Nasal cavity respiratory epithelium epithelial cell of viscerocranial mucosa (primary cell): ENCODE measurements around the gene PRDM9. TPM values are rescaled to one million over a fixed set of nuclear protein-coding genes. Genes with fewer than 3 reads are reported as not detected.

ENCODE experiments used
- total RNA-seq: library from RNA; depleted of rRNA; stranded (reverse); fragments of >200 nt; gene quantifications from 2 replicates; pipeline ENCODE4 v1.2.3, GENCODE V29; 2014

PRDM9 gene
- total RNA-seq = under 0.01 and 0.07 TPM in 2 replicates

GRCh38 chr5:23507278-23507685 lies at the start of gene PRDM9:
Gene PRDM9, plus strand, starts transcription at chr5:23507609. Its CDS starts 1,425 bp downstream, at chr5:23509034.

